ENCODE data around the gene SLC35F3.

Gene SLC35F3

DNA sequence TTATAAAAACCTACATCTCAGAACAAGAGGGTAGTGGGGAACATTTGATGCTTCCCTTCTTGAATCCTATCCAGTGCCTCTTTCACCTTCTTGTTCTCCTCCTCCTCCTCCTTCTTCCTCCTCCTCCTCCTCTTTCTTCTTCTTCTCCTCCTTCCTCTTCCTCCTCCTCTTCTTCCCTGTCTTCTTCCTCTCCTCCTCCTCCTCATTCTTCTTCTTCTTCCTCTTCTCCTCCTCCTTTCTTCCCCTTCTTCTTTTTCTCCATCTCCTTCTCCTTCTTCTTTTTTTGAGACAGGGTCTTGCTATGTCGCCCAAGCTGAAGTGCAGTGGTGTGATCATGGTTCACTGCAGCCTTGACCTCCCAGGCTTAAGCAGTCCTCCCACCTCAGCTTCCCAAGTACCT lies 31.9 kb downstream of the SLC35F3 start:
- Histone ChIP-seq H3K79me1 (ENCODE audit: low read depth, low read length) (no peaks in the 10 kb centered on the region), H3K4ac (ENCODE audit: low read length) (no peak overlapping the region), H2BK15ac (ENCODE audit: low read length) (no peak overlapping the region)

DNA sequence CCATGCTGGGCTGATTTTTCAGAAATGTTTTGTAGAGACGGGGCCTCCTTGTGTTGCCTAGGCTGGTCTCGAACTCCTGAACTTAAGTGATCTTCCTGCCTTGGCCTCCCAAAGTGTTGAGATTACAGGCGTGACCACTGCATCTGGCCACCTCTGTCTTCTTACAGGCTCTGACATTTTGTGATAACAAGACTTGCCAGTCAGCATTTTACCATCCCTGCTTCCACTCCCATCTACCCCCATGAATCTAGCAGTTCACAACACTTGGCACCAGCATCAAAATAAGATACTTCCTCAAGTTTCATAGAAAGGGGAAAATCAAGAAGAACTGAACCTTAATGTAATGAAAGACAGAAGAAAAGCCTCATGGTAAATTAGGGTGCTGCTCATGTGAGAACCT lies 32.4 kb downstream of the SLC35F3 start:
- H4K8ac ChIP-seq (ENCODE audit: low read depth, low read length) = no peak overlapping the region
- no peak overlapping the region for H2AFZ ChIP-seq (ENCODE audit: low read length)
- H4K91ac ChIP-seq (ENCODE audit: low read depth, low read length, poor library complexity) = no peak overlapping the region
- H3K14ac ChIP-seq (ENCODE audit: low read length) = no peak overlapping the region
- H3K23ac ChIP-seq (ENCODE audit: low read depth, low read length, poor library complexity) = no peak overlapping the region
- no peak overlapping the region for H3K9ac ChIP-seq (ENCODE audit: low read depth, low read length, poor library complexity)
- no peaks in the 10 kb centered on the region for H3K9me3 ChIP-seq (replicated peaks in 1 of 2; ENCODE audit: control insufficient read depth in 2 of 2, insufficient read depth in 1 of 2, low read depth in 1 of 2, low read length in 2 of 2)
- H2BK5ac ChIP-seq (ENCODE audit: low read length) = no peak overlapping the region
- H3K36me3 ChIP-seq (replicated peaks in 1 of 2; ENCODE audit: control insufficient read depth in 2 of 2, insufficient read depth in 2 of 2, low read length in 2 of 2) = no peaks in the 10 kb centered on the region
- WGBS, 2 donors (ENCODE audit: extremely low coverage in 2 of 2, insufficient read length in 2 of 2, insufficient replicate concordance in 1 of 2) = no CpG with 5 or more reads among the region's 3 CpGs
- H3K27me3 ChIP-seq (ENCODE audit: control insufficient read depth in 3 of 3, insufficient read depth in 3 of 3, low read depth in 1 of 3, low read length in 3 of 3) = no peaks in the 10 kb centered on the region
- no peaks in the 10 kb centered on the region for H3K4me1 ChIP-seq (ENCODE audit: control insufficient read depth in 2 of 2, insufficient read depth in 1 of 2, low read depth in 1 of 2, low read length in 2 of 2)
- H2AK5ac ChIP-seq (ENCODE audit: low read depth, low read length) = no peak overlapping the region
- H3K79me1 ChIP-seq (ENCODE audit: low read depth, low read length) = no peaks in the 10 kb centered on the region
- DNase-seq (ENCODE audit: low spot score) = no peak
- no peak overlapping the region for H3K27ac ChIP-seq (replicated peaks; ENCODE audit: low read length)
- H3K4ac ChIP-seq (ENCODE audit: low read length) = no peak overlapping the region
- no peak overlapping the region for H2BK12ac ChIP-seq (ENCODE audit: low read length)
- H3K4me3 ChIP-seq (ENCODE audit: low read length in 2 of 2) = no peak overlapping the region
- H2BK15ac ChIP-seq (ENCODE audit: low read length) = no peak overlapping the region
- no peak overlapping the region for H2BK120ac ChIP-seq (ENCODE audit: low read depth, low read length)
- H3K18ac ChIP-seq (ENCODE audit: low read length) = no peak overlapping the region
- H3K4me2 ChIP-seq (ENCODE audit: insufficient read depth, low read length, poor library complexity, severe bottlenecking) = no peak overlapping the region

More for the DNA sequence above, 31.9 kb downstream of the SLC35F3 start:
- no peak overlapping the region for H4K8ac ChIP-seq (ENCODE audit: low read depth, low read length)
- H3K36me3 ChIP-seq (replicated peaks in 1 of 2; ENCODE audit: control insufficient read depth in 2 of 2, insufficient read depth in 2 of 2, low read length in 2 of 2) = no peaks in the 10 kb centered on the region
- H3K9me3 ChIP-seq (replicated peaks in 1 of 2; ENCODE audit: control insufficient read depth in 2 of 2, insufficient read depth in 1 of 2, low read depth in 1 of 2, low read length in 2 of 2) = no peaks in the 10 kb centered on the region
- H3K9ac ChIP-seq (ENCODE audit: low read depth, low read length, poor library complexity) = no peak overlapping the region
- WGBS, 2 donors (ENCODE audit: extremely low coverage in 2 of 2, insufficient read length in 2 of 2, insufficient replicate concordance in 1 of 2) = no CpG with 5 or more reads among the region's 1 CpG
- H2BK120ac ChIP-seq (ENCODE audit: low read depth, low read length) = no peak overlapping the region
- H3K27ac ChIP-seq (replicated peaks; ENCODE audit: low read length) = no peak overlapping the region
- H2AFZ ChIP-seq (ENCODE audit: low read length) = no peak overlapping the region
- DNase-seq (ENCODE audit: low spot score) = no peak
- no peaks in the 10 kb centered on the region for H3K4me1 ChIP-seq (ENCODE audit: control insufficient read depth in 2 of 2, insufficient read depth in 1 of 2, low read depth in 1 of 2, low read length in 2 of 2)
- no peak overlapping the region for H3K18ac ChIP-seq (ENCODE audit: low read length)
- no peak overlapping the region for H3K23ac ChIP-seq (ENCODE audit: low read depth, low read length, poor library complexity)
- no peaks in the 10 kb centered on the region for H3K27me3 ChIP-seq (ENCODE audit: control insufficient read depth in 3 of 3, insufficient read depth in 3 of 3, low read depth in 1 of 3, low read length in 3 of 3)
- no peak overlapping the region for H4K91ac ChIP-seq (ENCODE audit: low read depth, low read length, poor library complexity)
- no peak overlapping the region for H2BK5ac ChIP-seq (ENCODE audit: low read length)
- H3K4me2 ChIP-seq (ENCODE audit: insufficient read depth, low read length, poor library complexity, severe bottlenecking) = no peak overlapping the region
- no peak overlapping the region for H3K4me3 ChIP-seq (ENCODE audit: low read length in 2 of 2)
- H2BK12ac ChIP-seq (ENCODE audit: low read length) = no peak overlapping the region
- H3K14ac ChIP-seq (ENCODE audit: low read length) = no peak overlapping the region
- no peak overlapping the region for H2AK5ac ChIP-seq (ENCODE audit: low read depth, low read length)

DNA sequence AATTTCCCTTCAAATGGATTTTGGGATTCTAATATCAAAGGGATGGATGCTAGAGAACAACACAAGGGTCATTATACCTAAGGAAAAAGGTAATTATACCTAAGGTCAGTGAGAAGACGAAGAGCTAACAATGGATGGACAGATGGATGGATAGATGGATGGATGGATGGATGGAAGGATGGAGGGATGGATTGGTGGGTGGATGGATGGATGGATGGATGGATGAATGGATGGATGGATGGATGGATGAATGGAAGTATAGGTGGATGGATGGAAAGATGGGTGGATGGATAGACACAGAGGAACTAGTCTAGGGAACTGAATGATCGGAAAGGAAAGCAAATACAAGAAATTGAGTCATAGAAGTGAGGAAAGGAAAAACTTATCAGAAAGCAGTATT lies 34.0 kb downstream of the SLC35F3 start:
- H3K18ac ChIP-seq (ENCODE audit: low read length) = no peak overlapping the region
- H3K23ac ChIP-seq (ENCODE audit: low read depth, low read length, poor library complexity) = no peak overlapping the region
- H2BK120ac ChIP-seq (ENCODE audit: low read depth, low read length) = no peak overlapping the region
- no peak overlapping the region for H4K8ac ChIP-seq (ENCODE audit: low read depth, low read length)
- no peaks in the 10 kb centered on the region for H3K36me3 ChIP-seq (replicated peaks in 1 of 2; ENCODE audit: control insufficient read depth in 2 of 2, insufficient read depth in 2 of 2, low read length in 2 of 2)
- H2AK5ac ChIP-seq (ENCODE audit: low read depth, low read length) = no peak overlapping the region
- no peak overlapping the region for H3K14ac ChIP-seq (ENCODE audit: low read length)
- no peak overlapping the region for H3K4me3 ChIP-seq (ENCODE audit: low read length in 2 of 2)
- H3K79me1 ChIP-seq (ENCODE audit: low read depth, low read length) = no peaks in the 10 kb centered on the region
- WGBS, 2 donors (ENCODE audit: extremely low coverage in 2 of 2, insufficient read length in 2 of 2, insufficient replicate concordance in 1 of 2) = no CpG with 5 or more reads among the region's 2 CpGs
- no peak overlapping the region for H2BK5ac ChIP-seq (ENCODE audit: low read length)
- H3K27ac ChIP-seq (replicated peaks; ENCODE audit: low read length) = no peak overlapping the region
- no peak overlapping the region for H2BK12ac ChIP-seq (ENCODE audit: low read length)
- no peak overlapping the region for H3K9ac ChIP-seq (ENCODE audit: low read depth, low read length, poor library complexity)
- no peak overlapping the region for H4K91ac ChIP-seq (ENCODE audit: low read depth, low read length, poor library complexity)
- no peak overlapping the region for H2BK15ac ChIP-seq (ENCODE audit: low read length)
- no peak overlapping the region for H2AFZ ChIP-seq (ENCODE audit: low read length)
- DNase-seq (ENCODE audit: low spot score) = no peak
- no peaks in the 10 kb centered on the region for H3K27me3 ChIP-seq (ENCODE audit: control insufficient read depth in 3 of 3, insufficient read depth in 3 of 3, low read depth in 1 of 3, low read length in 3 of 3)
- H3K4me1 ChIP-seq (ENCODE audit: control insufficient read depth in 2 of 2, insufficient read depth in 1 of 2, low read depth in 1 of 2, low read length in 2 of 2) = no peaks in the 10 kb centered on the region
- H3K4ac ChIP-seq (ENCODE audit: low read length) = no peak overlapping the region
- H3K4me2 ChIP-seq (ENCODE audit: insufficient read depth, low read length, poor library complexity, severe bottlenecking) = no peak overlapping the region
- no peaks in the 10 kb centered on the region for H3K9me3 ChIP-seq (replicated peaks in 1 of 2; ENCODE audit: control insufficient read depth in 2 of 2, insufficient read depth in 1 of 2, low read depth in 1 of 2, low read length in 2 of 2)

DNA sequence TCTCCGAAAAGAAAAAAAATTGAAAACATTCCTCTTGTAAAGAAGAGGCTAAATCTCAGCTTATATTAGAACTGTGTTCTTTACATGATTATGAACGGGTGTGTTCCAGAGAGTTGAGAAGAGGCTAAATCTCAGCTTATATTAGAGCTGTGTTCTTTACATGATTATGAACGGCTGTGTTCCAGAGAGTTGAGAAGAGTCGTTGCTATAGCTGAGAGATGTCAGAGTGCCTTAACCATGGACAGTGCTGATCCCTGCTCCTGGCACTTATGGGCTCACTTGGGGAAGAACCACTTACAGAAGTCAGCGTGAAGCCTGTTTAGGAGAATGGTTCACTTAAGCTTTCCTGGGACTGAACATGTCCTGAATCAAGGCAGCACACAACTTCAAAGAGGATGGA lies 35.0 kb downstream of the SLC35F3 start:
- H3K36me3 ChIP-seq (replicated peaks in 1 of 2; ENCODE audit: control insufficient read depth in 2 of 2, insufficient read depth in 2 of 2, low read length in 2 of 2) = no peaks in the 10 kb centered on the region
- H4K91ac ChIP-seq (ENCODE audit: low read depth, low read length, poor library complexity) = no peak overlapping the region
- no peak overlapping the region for H3K23ac ChIP-seq (ENCODE audit: low read depth, low read length, poor library complexity)
- DNase-seq (ENCODE audit: low spot score) = no peak
- no CpG with 5 or more reads among the region's 5 CpGs for WGBS, 2 donors (ENCODE audit: extremely low coverage in 2 of 2, insufficient read length in 2 of 2, insufficient replicate concordance in 1 of 2)
- no peak overlapping the region for H2BK120ac ChIP-seq (ENCODE audit: low read depth, low read length)
- no peak overlapping the region for H2BK15ac ChIP-seq (ENCODE audit: low read length)
- H4K8ac ChIP-seq (ENCODE audit: low read depth, low read length) = no peak overlapping the region
- H3K4me3 ChIP-seq (ENCODE audit: low read length in 2 of 2) = no peak overlapping the region
- no peaks in the 10 kb centered on the region for H3K9me3 ChIP-seq (replicated peaks in 1 of 2; ENCODE audit: control insufficient read depth in 2 of 2, insufficient read depth in 1 of 2, low read depth in 1 of 2, low read length in 2 of 2)
- H3K18ac ChIP-seq (ENCODE audit: low read length) = no peak overlapping the region
- H3K9ac ChIP-seq (ENCODE audit: low read depth, low read length, poor library complexity) = no peak overlapping the region
- no peak overlapping the region for H3K4me2 ChIP-seq (ENCODE audit: insufficient read depth, low read length, poor library complexity, severe bottlenecking)
- H3K79me1 ChIP-seq (ENCODE audit: low read depth, low read length) = no peaks in the 10 kb centered on the region
- H2AK5ac ChIP-seq (ENCODE audit: low read depth, low read length) = no peak overlapping the region
- no peak overlapping the region for H3K14ac ChIP-seq (ENCODE audit: low read length)
- no peak overlapping the region for H3K27ac ChIP-seq (replicated peaks; ENCODE audit: low read length)
- no peak overlapping the region for H3K4ac ChIP-seq (ENCODE audit: low read length)
- H3K4me1 ChIP-seq (ENCODE audit: control insufficient read depth in 2 of 2, insufficient read depth in 1 of 2, low read depth in 1 of 2, low read length in 2 of 2) = no peaks in the 10 kb centered on the region
- no peak overlapping the region for H2AFZ ChIP-seq (ENCODE audit: low read length)
- H3K27me3 ChIP-seq (ENCODE audit: control insufficient read depth in 3 of 3, insufficient read depth in 3 of 3, low read depth in 1 of 3, low read length in 3 of 3) = no peaks in the 10 kb centered on the region
- no peak overlapping the region for H2BK5ac ChIP-seq (ENCODE audit: low read length)
- no peak overlapping the region for H2BK12ac ChIP-seq (ENCODE audit: low read length)

Measured in neuronal stem cell (in vitro differentiated cells).